Nephron progenitor cell (in vitro differentiated cells): ENCODE data around the gene EFCAB3.
"Not testable (repeated sequence)": the region's sequence is repeated elsewhere in the genome, so short reads cannot be mapped to it uniquely, and the experiment has no call there.

ENCODE experiments used
- DNase-seq: peaks from one replicate; pipeline ENCODE4 v3.0.0; 2021
- H3K27ac Mint-ChIP-seq: 2 replicates; pipeline ENCODE4 v1.8.0; 2021; ENCODE audit warnings: mild to moderate bottlenecking, moderate library complexity, mixed read lengths
- H3K27me3 Mint-ChIP-seq: 2 replicates; pipeline ENCODE4 v1.8.0; 2021; ENCODE audit warnings: mild to moderate bottlenecking, low read depth, mixed read lengths; ENCODE audit not compliant: poor library complexity
- H3K36me3 Mint-ChIP-seq: 2 replicates; pipeline ENCODE4 v1.8.0; 2021; ENCODE audit warnings: low read depth, mixed read lengths
- H3K4me1 Mint-ChIP-seq: 2 replicates; pipeline ENCODE4 v1.8.0; 2021; ENCODE audit warnings: mixed read lengths
- H3K4me3 Mint-ChIP-seq: 2 replicates; pipeline ENCODE4 v1.8.0; 2021; ENCODE audit warnings: mild to moderate bottlenecking, moderate library complexity, mixed read lengths
- H3K9me3 Mint-ChIP-seq: 2 replicates; pipeline ENCODE4 v1.8.0; 2021; ENCODE audit warnings: mild to moderate bottlenecking, moderate library complexity, mixed read lengths
- TF ChIP-seq, protein P1 (sequence below): fragments of 200-600 bp; sonication (generic); IDR thresholded peaks from 2 replicates; pipeline ENCODE4 v1.5.0; 2021; ENCODE audit warnings: antibody characterized with exemption

EFCAB3 gene

DNA sequence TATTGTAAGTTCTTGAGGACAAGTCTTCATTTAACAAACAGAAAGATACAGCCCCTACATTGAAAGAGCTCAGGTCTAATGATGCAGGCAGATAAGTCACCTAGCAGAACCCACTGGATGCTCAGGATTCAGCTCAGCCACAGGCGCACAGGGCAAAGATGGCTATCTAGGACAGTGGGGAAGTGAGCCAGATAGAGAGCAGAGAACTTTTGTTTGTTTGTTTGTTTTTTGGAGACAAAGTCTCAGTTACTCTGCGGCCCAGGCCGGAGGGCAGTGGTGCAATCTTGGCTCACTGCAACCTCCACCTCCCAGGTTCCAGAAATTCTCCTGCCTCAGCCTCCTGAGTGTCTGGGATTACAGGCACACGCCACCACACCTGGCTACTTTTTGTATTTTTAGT lies 63.7 kb downstream of the EFCAB3 start:
- H3K27me3 Mint-ChIP-seq, result no peaks in the 10 kb centered on the region
- H3K36me3 Mint-ChIP-seq, result peaks cover 58% of the 10 kb centered on the region
- DNase-seq, result no peak
- no peak overlapping the region for H3K4me3 Mint-ChIP-seq
- H3K4me1 Mint-ChIP-seq, result no peaks in the 10 kb centered on the region
- TF ChIP-seq, protein P1, sequence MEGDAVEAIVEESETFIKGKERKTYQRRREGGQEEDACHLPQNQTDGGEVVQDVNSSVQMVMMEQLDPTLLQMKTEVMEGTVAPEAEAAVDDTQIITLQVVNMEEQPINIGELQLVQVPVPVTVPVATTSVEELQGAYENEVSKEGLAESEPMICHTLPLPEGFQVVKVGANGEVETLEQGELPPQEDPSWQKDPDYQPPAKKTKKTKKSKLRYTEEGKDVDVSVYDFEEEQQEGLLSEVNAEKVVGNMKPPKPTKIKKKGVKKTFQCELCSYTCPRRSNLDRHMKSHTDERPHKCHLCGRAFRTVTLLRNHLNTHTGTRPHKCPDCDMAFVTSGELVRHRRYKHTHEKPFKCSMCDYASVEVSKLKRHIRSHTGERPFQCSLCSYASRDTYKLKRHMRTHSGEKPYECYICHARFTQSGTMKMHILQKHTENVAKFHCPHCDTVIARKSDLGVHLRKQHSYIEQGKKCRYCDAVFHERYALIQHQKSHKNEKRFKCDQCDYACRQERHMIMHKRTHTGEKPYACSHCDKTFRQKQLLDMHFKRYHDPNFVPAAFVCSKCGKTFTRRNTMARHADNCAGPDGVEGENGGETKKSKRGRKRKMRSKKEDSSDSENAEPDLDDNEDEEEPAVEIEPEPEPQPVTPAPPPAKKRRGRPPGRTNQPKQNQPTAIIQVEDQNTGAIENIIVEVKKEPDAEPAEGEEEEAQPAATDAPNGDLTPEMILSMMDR, result no peak
- no peaks in the 10 kb centered on the region for H3K9me3 Mint-ChIP-seq
- H3K27ac Mint-ChIP-seq, result no peak overlapping the region

DNA sequence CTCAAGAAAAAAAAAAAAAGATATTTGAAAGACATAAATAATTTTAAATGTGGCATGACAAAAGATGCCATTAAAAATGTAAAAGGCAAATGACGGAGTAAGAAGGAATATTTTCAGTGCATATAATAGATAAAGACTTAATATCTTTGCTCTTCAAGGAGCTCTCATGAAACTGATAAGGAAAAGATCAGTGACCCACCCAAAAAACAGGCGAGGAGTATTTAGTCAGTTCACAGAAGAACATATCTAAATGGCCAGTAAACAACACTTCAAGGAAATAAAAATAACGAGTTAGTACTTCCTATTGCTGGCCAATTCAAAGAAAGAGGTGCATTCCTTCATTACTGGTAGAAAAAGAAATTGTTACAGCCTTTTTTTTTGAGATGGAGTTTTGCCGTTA lies 65.4 kb downstream of the EFCAB3 start:
- not testable (repeated sequence) for DNase-seq, H3K27ac Mint-ChIP-seq, H3K4me3 Mint-ChIP-seq, H3K4me1 Mint-ChIP-seq, H3K27me3 Mint-ChIP-seq, H3K9me3 Mint-ChIP-seq
- H3K36me3 Mint-ChIP-seq, result peaks cover 47% of the 10 kb centered on the region

DNA sequence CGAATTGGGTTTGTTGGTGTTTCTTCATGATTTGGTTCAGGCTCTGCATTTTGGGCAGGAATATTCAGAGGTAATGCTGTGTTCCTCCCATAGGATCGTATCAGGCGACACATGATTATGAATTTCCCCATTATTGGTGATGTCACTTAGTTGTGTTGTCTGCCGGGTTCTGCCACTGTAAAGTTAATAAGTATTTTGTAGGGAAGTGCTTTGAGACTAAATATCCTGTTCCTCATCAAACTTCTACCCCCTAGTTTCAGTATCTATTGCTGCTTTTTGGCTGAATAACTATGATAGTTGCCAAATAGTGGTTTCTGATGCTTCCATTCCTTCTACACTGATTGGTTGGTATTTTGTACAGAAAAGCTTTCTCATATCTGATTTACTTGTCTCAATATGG lies 71.8 kb downstream of the EFCAB3 start:
- H3K4me3 Mint-ChIP-seq, H3K9me3 Mint-ChIP-seq, H3K27me3 Mint-ChIP-seq, H3K4me1 Mint-ChIP-seq, DNase-seq: not testable (repeated sequence)
- H3K27ac Mint-ChIP-seq, result peak overlapping the region; percentile 47
- peaks cover 20% of the 10 kb centered on the region for H3K36me3 Mint-ChIP-seq

DNA sequence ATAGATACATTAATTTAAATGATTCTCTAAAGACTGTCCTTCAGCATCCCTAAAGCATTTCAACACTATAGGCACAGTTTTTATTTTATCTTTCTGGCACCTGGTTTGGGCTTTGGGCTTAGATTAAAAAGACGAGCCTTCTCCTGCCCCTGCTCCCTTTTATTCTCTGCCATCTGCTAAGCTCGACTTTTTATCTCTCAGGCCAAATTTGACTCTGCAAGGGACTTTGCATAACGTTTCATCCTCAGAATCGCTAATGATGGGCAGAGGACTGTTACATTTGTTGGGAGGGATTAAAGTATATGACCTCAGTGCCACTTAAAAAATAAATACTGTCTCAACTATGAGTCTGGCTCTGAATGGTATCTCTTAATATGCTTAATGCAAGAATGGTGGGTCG lies 72.7 kb downstream of the EFCAB3 start:
- not testable (repeated sequence) for H3K27ac Mint-ChIP-seq, H3K4me1 Mint-ChIP-seq, H3K9me3 Mint-ChIP-seq, H3K27me3 Mint-ChIP-seq, H3K4me3 Mint-ChIP-seq, DNase-seq
- H3K36me3 Mint-ChIP-seq, result peaks cover 12% of the 10 kb centered on the region

DNA sequence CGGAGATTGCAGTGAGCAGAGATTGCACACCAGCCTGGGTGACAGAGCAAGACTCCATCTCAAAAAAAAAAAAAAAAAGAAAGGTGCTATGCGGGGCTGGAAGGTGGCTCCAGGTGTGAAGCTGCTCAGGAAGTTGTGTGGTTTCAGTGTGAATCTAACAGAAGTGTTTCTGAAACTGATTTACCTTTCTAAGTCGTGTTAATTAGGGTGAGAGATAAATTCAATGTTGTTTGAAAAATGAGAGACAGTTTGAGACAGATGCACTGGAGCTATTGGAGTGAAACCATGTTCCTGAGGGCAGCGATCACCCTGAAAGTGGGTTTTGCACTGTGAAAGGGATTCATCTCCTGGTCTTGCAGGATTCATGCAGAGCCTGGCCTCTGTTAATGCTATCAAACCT lies 73.3 kb downstream of the EFCAB3 start:
- H3K4me1 Mint-ChIP-seq, H3K27me3 Mint-ChIP-seq, H3K4me3 Mint-ChIP-seq, H3K9me3 Mint-ChIP-seq, DNase-seq: not testable (repeated sequence)
- H3K36me3 Mint-ChIP-seq, result peaks cover 11% of the 10 kb centered on the region
- peak overlapping the region; percentile 46 for H3K27ac Mint-ChIP-seq

DNA sequence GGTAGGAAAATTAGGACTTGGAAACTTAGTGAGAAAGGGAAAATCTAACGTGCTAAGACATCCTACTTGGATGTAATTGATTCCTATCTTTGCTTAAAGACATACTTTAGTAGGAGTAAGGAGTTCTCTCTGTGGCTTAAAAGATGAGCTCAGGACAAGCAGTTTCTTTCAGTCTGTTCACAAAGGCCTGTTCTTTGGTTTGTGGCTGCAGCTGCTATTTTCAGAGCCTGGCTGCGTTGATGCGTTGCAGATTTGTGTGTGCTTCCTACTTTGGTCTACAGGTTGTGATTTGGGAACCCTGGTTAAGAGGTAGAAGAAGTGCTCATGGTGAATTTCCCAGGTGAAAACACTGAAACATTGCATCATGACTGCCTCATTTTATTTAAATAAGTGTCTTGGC lies 73.8 kb downstream of the EFCAB3 start:
- H3K27ac Mint-ChIP-seq, result peak overlapping the region; percentile 46

DNA sequence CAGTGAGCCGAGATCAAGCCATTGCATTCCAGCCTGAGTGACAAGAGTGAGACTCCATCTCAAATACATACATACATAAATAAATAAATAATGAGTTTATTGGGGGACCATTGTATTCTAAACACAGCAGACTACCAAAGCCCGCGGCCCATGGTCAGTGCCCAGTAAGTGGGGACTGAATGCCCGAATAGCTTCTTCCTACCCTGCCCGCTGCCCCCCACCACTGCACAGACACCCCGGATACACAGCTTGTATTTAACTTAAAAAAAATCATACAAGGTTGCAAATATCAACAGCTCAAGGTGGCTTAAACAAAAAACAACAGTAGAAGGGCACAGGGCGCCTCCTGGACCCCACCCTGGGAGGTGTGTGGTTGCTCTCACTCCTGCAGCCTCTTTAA lies 75.7 kb downstream of the EFCAB3 start:
- peaks cover 4% of the 10 kb centered on the region for H3K4me1 Mint-ChIP-seq
- H3K36me3 Mint-ChIP-seq, result peaks cover 6% of the 10 kb centered on the region
- no peaks in the 10 kb centered on the region for H3K9me3 Mint-ChIP-seq
- no peak for DNase-seq
- H3K27me3 Mint-ChIP-seq, result no peaks in the 10 kb centered on the region
- H3K4me3 Mint-ChIP-seq, result no peak overlapping the region
- TF ChIP-seq, protein P1, result no peak
- no peak overlapping the region for H3K27ac Mint-ChIP-seq

More for the DNA sequence above, 73.8 kb downstream of the EFCAB3 start:
- H3K4me3 Mint-ChIP-seq, H3K4me1 Mint-ChIP-seq, H3K36me3 Mint-ChIP-seq, DNase-seq, H3K9me3 Mint-ChIP-seq, H3K27me3 Mint-ChIP-seq: not testable (repeated sequence)

DNA sequence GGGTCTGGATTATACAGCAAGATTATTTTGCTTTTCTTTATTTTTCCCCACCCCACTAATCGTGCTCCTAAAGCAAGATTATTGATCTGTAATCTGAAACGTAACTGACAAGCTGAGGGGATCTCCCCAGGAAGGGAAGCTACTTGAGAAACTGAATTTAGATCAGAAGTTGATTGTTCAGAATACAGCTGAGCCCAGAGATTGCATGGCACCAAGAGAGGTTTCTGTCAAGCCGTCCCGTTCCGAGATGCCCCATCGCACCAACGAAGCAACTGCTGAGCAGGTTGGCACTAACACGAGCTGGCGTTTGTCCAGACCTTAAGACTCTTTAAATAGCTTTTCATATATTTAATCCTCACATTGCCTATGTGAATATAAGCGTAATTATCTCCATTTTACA lies 78.1 kb downstream of the EFCAB3 start:
- H3K27ac Mint-ChIP-seq, H3K4me1 Mint-ChIP-seq, H3K36me3 Mint-ChIP-seq, DNase-seq, H3K27me3 Mint-ChIP-seq, H3K9me3 Mint-ChIP-seq, H3K4me3 Mint-ChIP-seq: not testable (repeated sequence)

DNA sequence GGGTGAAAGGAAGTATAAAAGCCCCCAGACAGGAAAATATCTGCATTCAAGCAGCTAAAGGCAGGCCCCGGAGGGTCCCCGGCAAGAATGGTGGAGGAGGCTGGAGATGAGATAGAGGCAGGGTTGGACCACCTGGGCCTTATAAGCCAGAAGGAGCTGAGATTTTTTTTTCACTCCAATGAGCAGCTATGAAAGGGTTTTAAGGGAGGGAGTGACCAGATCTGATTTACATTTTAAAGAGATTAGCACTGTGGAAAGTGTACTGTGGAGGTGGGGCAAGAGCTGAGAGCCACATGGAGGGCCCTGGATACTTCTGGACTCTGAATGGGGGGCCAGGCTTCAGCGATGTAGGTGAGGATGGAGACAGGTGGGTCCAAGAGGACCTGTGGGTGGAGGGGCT lies 84.1 kb downstream of the EFCAB3 start:
- H3K27ac Mint-ChIP-seq, H3K9me3 Mint-ChIP-seq: not testable (repeated sequence)
- peaks cover 13% of the 10 kb centered on the region for H3K4me1 Mint-ChIP-seq

DNA sequence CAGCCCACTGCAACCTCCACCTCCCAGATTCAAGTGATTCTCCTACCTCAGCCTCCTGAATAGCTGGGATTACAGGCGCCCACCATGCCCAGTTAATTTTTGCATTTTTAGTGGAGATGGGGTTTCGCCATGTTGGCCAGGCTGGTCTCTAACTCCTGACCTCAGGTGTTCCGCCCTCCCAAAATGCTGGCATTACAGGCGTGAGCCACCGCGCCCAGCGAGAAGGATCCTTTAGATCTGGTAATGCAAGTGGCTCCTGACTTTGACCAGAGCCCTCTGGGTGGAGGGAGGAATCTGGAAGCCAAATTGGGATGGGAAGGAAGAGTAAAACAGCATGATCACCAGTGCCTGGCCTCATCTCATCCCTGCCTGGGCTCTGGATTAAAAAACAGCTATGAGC lies 84.9 kb downstream of the EFCAB3 start:
- DNase-seq, H3K27me3 Mint-ChIP-seq, H3K4me3 Mint-ChIP-seq, H3K36me3 Mint-ChIP-seq, H3K9me3 Mint-ChIP-seq, H3K27ac Mint-ChIP-seq: not testable (repeated sequence)
- H3K4me1 Mint-ChIP-seq, result peaks cover 13% of the 10 kb centered on the region

More for the DNA sequence above, 84.1 kb downstream of the EFCAB3 start:
- H3K27me3 Mint-ChIP-seq, H3K4me3 Mint-ChIP-seq, H3K36me3 Mint-ChIP-seq, DNase-seq: not testable (repeated sequence)
